Measurements from ENCODE around the gene SFTPA2.
"Not testable (repeated sequence)": the region's sequence is repeated elsewhere in the genome, so short reads cannot be mapped to it uniquely, and the experiment has no call there.

The SFTPA2 gene

GRCh38 chr10:79560160-79560709 is at the start of gene SFTPA2:
TSS of gene SFTPA2 (minus strand) at chr10:79560407. CDS start at chr10:79559483, 924 bp downstream.
- no peak for DNase-seq (ENCODE audit: low spot score)

GRCh38 chr10:79608505-79609375 is 48.5 kb upstream of the SFTPA2 start:
- no peak for DNase-seq (ENCODE audit: low spot score)

DNA sequence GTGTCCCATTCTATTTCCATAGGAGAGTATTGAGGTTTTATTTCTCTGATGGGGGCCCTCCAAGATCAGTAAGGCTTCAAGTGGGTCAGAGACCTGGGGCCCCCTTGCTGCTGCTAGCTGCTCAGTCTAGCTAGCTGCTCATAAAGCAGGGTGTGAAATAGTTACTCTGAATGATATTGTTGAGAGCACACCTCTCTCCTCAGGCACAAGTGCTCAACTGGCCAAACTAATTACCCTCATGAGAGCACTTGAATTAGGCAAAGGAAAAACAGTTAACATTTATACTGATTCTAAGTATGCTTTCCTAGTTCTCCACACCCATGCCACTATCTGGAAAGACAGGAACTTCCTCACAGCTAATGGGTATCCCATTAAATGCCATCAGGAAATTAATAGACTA is 45.1 kb upstream of the SFTPA2 start:
- no peak for DNase-seq (ENCODE audit: low spot score)

- no peak for DNase-seq (ENCODE audit: low spot score)
Observed at GRCh38 chr10:79604294-79604693, 44.1 kb upstream of the SFTPA2 start.

GRCh38 chr10:79602953-79603352 is 42.7 kb upstream of the SFTPA2 start:
- DNase-seq (ENCODE audit: low spot score): no peak

DNA sequence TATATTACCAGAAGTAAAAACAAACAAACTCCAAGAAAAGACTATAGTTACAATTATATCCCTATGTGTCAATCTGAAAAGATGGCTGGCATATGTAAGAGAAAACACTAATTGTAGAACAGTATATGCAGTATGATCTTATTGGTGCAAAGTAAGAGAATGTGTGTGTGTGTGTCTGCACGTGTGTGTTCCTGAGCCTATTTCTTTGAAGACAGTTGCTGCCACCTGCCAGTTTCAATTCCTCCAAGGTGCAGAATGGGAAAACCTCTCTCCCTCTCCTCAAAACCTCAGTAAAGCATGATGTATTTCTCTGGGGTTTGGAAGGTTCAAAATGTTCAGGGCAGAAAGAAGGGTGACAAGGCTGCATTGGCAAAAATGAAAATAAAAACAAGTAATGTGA is 41.7 kb upstream of the SFTPA2 start:
- DNase-seq (ENCODE audit: low spot score): no peak

GRCh38 chr10:79599644-79600043 is 39.4 kb upstream of the SFTPA2 start:
- DNase-seq (ENCODE audit: low spot score): not testable (repeated sequence)

DNA sequence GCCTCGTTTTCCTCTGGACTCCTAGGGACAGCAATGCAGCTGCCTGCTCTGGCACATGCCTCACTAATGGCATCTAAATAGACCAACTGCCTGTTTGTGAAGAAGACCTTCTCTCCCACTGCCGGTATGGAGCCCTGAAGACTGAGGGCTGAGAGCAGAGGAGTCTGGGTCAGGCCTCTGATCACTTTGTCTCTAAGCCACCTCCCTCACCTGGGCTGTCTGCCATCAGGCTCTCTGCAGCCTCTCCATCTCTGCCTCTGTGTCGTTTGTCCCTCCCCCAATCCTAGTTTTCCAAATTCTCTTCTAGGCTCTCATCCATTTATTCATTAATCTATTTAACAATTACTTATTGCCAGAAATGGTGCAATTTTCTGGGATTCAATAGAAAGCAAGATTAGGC is 35.3 kb upstream of the SFTPA2 start:
- no peak for DNase-seq (ENCODE audit: low spot score)

DNA sequence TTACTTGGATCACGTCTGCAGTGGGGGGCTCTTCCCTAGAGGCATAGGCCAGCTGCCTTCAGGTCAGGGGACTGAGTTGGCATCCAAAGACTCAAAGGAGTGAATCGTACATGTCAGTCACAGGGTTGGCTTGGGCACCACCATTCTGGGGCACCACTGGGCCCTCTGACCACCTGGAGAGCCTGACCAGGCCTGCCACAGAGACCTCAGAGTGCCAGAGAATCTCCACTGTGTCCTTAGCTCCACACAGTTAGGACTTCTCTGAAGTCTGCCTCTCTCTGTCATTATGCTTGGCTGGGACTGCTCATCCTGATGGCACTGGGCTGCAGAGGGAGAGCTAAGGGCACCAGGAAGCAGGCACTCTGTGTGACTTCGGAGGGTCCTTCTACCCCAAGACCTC is 34.4 kb upstream of the SFTPA2 start:
- DNase-seq (ENCODE audit: low spot score): not testable (repeated sequence)

DNA sequence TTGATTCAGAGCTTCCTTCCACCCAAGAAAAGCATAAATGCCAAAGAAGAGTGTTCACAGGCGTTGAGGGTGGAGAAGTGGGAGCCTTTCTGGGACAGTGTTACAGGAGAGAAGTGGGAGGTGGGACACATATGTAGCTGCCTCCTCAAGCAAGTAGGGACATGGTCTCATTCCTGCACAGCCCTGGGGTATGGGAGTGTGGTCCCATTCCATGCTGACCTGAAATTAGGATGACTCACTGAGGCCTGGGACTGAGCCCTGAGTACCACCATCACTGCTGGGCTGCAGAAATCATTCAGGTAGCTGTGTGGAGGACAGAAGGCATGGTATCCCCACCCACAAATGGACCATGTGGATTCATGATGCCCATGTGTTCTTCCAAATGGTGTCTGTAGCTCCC is 33.2 kb upstream of the SFTPA2 start:
- DNase-seq (ENCODE audit: low spot score): no peak

DNA sequence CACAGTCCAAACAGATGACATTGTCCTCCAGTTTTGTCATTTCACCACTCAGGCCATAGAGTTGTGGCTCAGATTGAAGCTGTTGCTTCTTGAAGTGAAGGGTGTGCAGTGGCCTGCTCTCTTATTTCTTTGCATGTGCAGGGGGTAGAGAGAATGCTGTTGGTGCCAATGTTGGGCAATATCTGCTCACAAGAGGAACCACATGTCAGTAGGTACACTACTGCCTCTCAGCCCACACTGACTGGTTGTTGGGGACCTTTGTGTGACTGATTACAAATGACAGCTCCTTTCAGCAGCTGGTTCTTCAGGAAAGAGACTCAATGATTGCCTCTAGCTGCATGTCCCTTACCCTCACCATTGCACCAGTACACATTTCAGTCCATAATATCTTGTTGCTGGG is 28.6 kb upstream of the SFTPA2 start:
- DNase-seq (ENCODE audit: low spot score): no peak

GRCh38 chr10:79586933-79587332 is 26.7 kb upstream of the SFTPA2 start:
- no peak for DNase-seq (ENCODE audit: low spot score)

DNA sequence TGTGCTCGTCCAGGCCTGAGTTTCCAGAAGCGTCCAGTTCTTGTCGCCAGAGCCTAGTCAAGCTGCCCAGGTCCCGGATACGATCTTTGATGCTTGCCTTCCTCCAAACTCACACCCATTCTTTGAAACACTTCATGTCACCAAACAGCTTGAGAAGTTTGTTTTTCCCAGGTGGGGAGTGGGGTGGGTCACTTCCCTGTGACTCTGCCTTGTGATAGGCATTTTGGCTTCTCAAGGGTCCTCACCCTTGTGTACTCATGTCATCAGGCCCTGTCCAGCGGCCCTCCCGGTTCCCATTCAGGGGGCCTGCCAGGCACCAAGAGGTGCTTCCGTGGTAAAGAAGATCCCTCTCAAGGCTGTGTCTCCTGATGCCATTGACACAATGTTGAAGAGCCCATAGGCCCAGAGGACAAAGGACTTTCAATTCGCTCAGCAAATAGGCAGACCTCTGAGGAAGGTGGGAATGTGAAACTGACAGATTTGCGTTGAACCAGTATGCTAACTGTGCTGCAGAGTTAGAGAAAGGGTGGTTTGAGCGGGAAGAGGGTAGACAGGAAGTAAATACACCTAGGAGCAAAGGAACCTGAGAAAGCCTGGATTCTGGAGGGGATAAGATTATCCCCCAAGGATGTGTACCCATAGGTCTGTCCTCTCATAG is 25.8 kb upstream of the SFTPA2 start:
- DNase-seq (ENCODE audit: low spot score): no peak

DNA sequence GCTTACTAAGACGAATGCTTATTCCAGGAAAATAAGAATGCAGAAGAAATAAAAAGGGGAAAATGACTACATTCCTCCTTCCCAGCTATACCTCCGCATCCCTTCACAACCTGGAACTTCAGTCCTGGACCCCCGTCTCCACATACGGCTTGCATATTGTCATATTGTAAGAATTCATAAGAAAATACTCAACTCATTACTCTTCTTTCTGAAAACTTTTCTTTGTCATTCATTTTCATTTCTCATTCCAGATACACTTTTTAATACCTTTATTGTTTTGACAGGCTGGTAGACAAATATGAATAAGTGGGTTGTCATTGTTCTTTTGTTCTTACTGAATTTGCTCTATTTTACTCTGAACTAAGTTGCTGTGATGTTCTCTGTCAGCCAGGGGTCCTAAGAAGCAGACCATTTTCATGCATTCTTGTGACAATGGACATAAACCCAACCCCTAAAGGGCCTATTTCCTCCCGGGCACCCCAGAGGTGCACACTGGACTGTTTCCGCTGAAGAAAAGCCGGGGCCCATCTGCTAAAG is 23.3 kb upstream of the SFTPA2 start:
- DNase-seq (ENCODE audit: low spot score): no peak

- DNase-seq (ENCODE audit: low spot score): not testable (repeated sequence)
Observed at GRCh38 chr10:79582954-79583353, 22.7 kb upstream of the SFTPA2 start.

DNA sequence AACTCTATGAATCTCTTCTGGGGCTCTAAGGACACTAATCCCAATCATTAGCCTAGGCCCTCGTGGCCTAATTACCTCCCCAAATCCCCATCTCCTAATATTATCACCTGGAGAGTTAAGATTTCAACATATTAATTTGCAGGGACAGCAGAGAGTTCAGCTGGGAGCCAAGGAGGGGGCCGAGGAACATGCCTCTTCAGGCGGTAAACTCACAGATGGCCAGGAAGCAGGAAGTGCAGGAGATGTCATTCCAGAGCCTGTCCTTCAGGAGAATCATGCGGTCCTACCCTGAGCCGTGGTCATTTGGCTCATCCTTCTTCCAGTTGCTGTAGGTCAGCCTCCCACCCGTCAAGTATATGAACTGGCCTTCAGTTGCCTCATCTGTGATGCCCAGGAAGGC is 21.9 kb upstream of the SFTPA2 start:
- DNase-seq (ENCODE audit: low spot score): no peak

GRCh38 chr10:79581044-79581443 is 20.8 kb upstream of the SFTPA2 start:
- DNase-seq (ENCODE audit: low spot score): no peak

DNA sequence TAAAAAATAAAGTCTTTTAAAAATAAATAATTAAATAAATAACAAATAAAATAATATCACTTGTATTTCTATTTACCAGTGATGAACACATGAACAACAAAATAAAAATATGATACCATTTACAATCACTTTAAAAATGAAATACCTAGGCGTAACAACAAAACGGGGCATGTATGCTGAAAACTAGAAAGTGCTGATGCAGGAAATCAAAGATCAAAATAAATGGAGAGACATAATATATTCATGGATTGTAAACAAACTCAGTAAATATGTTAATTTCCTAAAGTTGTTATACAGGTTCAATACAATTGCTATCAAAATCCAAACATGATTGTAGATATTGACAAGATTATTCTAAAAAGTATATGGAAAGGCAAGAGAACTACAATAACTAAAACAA is 19.2 kb upstream of the SFTPA2 start:
- DNase-seq (ENCODE audit: low spot score): no peak

DNA sequence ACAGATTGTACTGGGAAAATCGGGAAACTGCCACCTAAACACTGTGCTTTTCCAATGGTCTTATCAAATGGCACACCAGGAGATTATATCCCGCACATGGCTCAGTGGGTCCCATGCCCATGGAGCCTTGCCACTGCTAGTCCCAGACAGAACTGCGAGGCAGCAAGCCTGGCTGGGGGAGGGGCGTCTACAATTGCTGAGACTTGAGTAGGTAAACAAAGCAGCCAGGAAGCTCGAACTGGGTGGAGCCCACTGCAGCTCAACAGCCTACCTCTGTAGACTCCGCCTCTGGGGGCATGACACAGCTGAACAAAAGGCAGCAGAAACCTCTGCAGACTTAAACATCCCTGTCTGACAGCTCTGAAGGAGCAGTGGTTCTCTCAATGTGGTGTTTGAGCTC is 10.4 kb upstream of the SFTPA2 start:
- not testable (repeated sequence) for DNase-seq (ENCODE audit: low spot score)

GRCh38 chr10:79563426-79563825 is 3.2 kb upstream of the SFTPA2 start:
- DNase-seq (ENCODE audit: low spot score): no peak

DNA sequence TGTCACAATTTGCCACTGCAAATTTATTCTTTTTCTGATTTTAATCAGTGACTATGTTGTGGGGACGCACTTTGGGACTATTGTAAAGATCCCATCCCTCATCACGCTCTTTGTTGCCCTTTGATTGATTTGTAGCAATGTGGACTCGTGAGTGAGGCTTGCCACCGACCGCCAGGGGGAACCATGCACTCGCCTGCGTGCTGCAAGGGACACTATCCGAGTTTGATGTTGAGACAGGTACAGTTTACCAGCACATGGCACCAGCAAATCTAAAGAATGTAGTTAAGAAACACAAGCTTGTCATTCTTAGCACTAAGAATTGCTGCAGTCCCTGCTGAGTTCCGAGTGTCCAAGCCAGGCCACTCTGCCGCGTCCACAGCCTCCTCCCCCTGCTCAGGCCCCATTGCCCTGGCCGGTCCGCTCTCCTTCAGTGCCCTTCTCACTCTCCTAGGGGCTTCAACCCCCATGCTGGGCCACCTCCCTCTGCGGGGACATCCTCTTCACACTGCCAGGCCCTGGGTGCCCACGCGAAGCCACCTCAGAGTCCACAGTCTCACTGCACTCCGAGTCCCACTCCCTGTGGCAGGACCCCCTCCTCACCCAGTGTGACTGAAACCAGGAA is 2.0 kb upstream of the SFTPA2 start:
- peak; percentile 9 for DNase-seq (ENCODE audit: low spot score)

- DNase-seq (ENCODE audit: low spot score): no peak
Observed at GRCh38 chr10:79561257-79561656, 1.1 kb upstream of the SFTPA2 start.
